Subcutaneous adipose tissue (tissue), 4 donors: ENCODE results near the gene PLA2G4D. TPM values are rescaled to one million over a fixed set of nuclear protein-coding genes. Genes with fewer than 3 reads are reported as not detected.

Experiments used
- CTCF ChIP-seq: fragments of 450-650 bp; IDR thresholded peaks from one replicate; pipeline ENCODE4 v1.5.1; 2016; ENCODE audit warnings: low read depth, mild to moderate bottlenecking, control low read depth, antibody characterized with exemption, moderate library complexity
- total RNA-seq, 4 donors: library from RNA; depleted of rRNA; stranded (reverse); fragments of >200 nt; gene quantifications; one replicate each; pipeline ENCODE4 v1.1.0, GENCODE V29; 2016

The PLA2G4D gene
- total RNA-seq, 4 donors from 2014 or later: 0.57 TPM; not detected in 3

- TF ChIP-seq CTCF: no peak
Measured at GRCh38 chr15:42021593-42021992, 72.8 kb downstream of the PLA2G4D start.

- no peak for TF ChIP-seq CTCF
Measured at GRCh38 chr15:42020713-42021273, 73.6 kb downstream of the PLA2G4D start, which contains the start of gene PLA2G4E. Gene PLA2G4E (minus strand): TSS chr15:42021042. CDS start chr15:42021030, 12 bp downstream.

DNA sequence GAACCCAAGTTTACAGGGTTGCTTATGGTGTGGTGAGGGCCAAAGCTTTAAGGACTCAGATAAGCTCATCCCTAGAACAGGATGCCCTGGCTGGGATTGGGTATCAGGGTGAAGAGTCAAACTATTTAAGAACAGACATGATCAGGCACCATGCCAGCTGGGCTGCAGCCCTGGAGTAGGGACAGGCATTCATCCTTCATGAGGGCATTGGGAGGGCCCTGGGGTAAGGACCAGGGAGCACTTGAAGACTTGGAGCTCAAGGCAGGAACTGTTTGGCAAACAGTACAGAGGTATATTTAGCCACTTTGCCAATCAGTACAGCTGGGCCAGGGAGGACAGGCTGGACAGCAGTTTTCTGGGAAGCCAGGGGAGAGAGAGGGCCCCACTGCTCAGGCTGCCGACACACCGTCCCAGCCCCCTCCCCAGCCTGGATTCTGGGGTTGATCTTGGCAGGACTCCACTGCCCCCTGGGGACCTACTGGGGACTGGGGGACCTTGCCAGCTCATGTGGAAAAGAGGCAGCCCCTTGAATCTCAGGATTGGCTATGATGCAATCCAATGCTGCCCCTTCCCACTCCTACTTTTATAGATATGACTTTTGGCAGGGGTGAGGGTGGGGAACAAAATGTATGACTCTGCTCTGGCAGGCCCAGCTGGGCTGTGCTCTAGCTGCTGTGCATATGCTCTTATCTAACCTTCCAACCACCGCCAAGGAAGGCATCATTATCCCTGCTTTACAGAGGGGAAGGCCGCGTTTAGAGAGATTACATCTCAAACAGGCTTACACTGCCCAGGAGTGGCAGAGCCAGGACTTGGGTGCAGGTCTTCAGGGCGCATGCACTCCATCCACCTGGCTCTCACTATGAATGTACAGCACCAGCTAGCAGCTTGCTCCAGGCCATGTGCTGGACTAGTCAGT is 75.8 kb downstream of the PLA2G4D start:
- no peak for TF ChIP-seq CTCF

Other genes with a start within 250 kb of the PLA2G4D start
- gene SPTBN5, start 200.5 kb downstream of the PLA2G4D start, total RNA-seq: 1 to 10 TPM in 1 of 4 donors, under 1 TPM in 3; 0.17 to 1.5 (median 0.52) TPM
- gene EHD4, start 122.0 kb downstream of the PLA2G4D start, total RNA-seq: 10 to 100 TPM; 24.8 to 43.2 (median 33.0) TPM
- not detected for gene PLA2G4E, start 73.5 kb downstream of the PLA2G4D start, total RNA-seq
- gene PLA2G4F, start 62.1 kb upstream of the PLA2G4D start, total RNA-seq: not detected
- 100 to 1,000 TPM in 3 of 4 donors, 10 to 100 TPM in 1; 91.3 to 168 (median 147) TPM for gene VPS39, start 113.7 kb upstream of the PLA2G4D start, total RNA-seq
- gene GANC, start 178.6 kb upstream of the PLA2G4D start, total RNA-seq: 10 to 100 TPM; 26.1 to 42.0 (median 35.3) TPM
- gene TMEM87A, start 178.9 kb upstream of the PLA2G4D start, total RNA-seq: 10 to 100 TPM; 47.1 to 63.1 (median 57.0) TPM